Mesothelial cell of epicardium (in vitro differentiated cells): Measurements from ENCODE around the gene FRAS1. TPM values are rescaled to one million over a fixed set of nuclear protein-coding genes. Genes with fewer than 3 reads are reported as not detected.
A peak's percentile ranks its signal among the peaks of the same experiment; 100 is the strongest.

Experiments used
- DNase-seq, 2 experiments: peaks; one replicate each; pipeline ENCODE4 v3.0.0; 2021; ENCODE audit warnings: low spot score in 2 of 2; ENCODE audit not compliant: unreplicated experiment in 2 of 2
- H3K27ac Mint-ChIP-seq: 2 replicates; pipeline ENCODE4 v1.8.0; 2021; ENCODE audit warnings: mixed read lengths
- H3K27me3 Mint-ChIP-seq: 2 replicates; pipeline ENCODE4 v1.8.0; 2021; ENCODE audit warnings: low read depth, mixed read lengths
- H3K36me3 Mint-ChIP-seq: 2 replicates; pipeline ENCODE4 v1.8.0; 2021; ENCODE audit warnings: mixed read lengths
- H3K4me1 Mint-ChIP-seq: 2 replicates; pipeline ENCODE4 v1.8.0; 2021; ENCODE audit warnings: mixed read lengths
- H3K4me3 Mint-ChIP-seq: 2 replicates; pipeline ENCODE4 v1.8.0; 2021; ENCODE audit warnings: mild to moderate bottlenecking, moderate library complexity, mixed read lengths
- H3K9me3 Mint-ChIP-seq: 2 replicates; pipeline ENCODE4 v1.8.0; 2021; ENCODE audit warnings: mixed read lengths
- CTCF ChIP-seq: fragments of 200-600 bp; sonication (generic); IDR thresholded peaks from one replicate; pipeline ENCODE4 v1.5.0; 2021; ENCODE audit warnings: antibody characterized with exemption; ENCODE audit not compliant: unreplicated experiment
- total RNA-seq: library from RNA; stranded (reverse); gene quantifications from 3 replicates; pipeline ENCODE4 v1.2.1, GENCODE V29; 2021

FRAS1 gene
- total RNA-seq, 1 donor from 2014 or later: 51.9 TPM

DNA sequence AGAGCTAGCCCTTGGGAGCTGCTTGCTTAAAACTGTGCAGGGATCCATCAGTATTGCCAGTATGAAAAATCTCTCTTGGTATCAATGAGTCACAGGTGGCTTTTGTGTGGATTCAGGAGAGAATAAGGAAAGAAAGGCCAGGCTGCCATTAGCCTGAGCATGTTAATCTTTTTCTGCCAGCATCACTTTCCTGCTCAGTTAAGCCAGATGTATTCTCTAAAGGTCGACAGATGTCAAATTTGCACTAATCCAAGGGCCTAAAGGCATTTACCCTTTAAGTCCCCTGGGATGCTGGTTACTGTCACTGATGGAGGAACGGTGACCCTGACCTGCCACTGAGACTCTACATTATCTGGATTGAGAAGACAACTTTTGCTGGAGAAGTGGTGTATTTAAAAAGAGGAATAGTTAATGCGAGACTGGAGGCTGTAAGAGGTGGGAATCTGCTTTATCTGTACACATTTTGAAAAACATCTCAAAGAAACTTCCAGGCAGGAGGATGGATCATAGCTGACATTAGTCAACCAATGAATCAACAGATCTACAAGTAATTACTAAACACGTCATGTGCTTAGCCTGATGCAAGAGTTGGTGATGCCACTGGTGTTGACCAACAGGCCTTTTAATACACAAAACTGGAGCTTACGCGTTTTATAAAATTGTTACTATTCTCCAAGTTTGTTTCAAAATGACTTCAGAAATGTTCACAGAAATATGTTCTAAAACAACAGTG lies 253.1 kb downstream of the FRAS1 start:
- DNase-seq: no peak

DNA sequence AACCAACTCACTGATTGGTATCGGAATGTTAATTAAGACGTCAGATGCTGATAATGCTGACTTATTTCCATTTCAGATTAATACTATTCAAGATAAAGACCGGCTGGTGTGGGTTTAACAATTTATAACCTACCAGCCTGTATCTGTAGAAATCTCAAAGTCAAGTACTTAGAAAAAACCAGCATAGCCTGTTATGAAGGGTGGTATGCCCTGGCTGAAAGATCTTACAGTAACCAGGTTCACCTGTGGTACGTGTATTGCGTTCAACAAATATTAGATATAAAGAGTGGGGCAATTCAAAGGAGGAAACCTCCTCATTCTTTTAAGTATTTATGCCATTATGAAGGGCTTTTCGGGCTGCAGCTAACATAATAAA lies 253.6 kb downstream of the FRAS1 start:
- Mint-ChIP-seq H3K27ac (peak overlapping the region; percentile 74), H3K27me3 (no peaks in the 10 kb centered on the region), H3K36me3 (peaks cover 20% of the 10 kb centered on the region), H3K9me3 (peaks cover 2% of the 10 kb centered on the region), H3K4me1 (peaks cover 48% of the 10 kb centered on the region), H3K4me3 (no peak overlapping the region)
- no peak for TF ChIP-seq CTCF
- no peak for DNase-seq

More for the DNA sequence above, 253.1 kb downstream of the FRAS1 start:
- H3K4me3 Mint-ChIP-seq: no peak overlapping the region
- H3K9me3 Mint-ChIP-seq: peaks cover 4% of the 10 kb centered on the region
- no peaks in the 10 kb centered on the region for H3K27me3 Mint-ChIP-seq
- H3K27ac Mint-ChIP-seq: peak overlapping the region; percentile 74
- H3K36me3 Mint-ChIP-seq: peaks cover 19% of the 10 kb centered on the region
- peaks cover 48% of the 10 kb centered on the region for H3K4me1 Mint-ChIP-seq
- TF ChIP-seq CTCF: no peak

DNA sequence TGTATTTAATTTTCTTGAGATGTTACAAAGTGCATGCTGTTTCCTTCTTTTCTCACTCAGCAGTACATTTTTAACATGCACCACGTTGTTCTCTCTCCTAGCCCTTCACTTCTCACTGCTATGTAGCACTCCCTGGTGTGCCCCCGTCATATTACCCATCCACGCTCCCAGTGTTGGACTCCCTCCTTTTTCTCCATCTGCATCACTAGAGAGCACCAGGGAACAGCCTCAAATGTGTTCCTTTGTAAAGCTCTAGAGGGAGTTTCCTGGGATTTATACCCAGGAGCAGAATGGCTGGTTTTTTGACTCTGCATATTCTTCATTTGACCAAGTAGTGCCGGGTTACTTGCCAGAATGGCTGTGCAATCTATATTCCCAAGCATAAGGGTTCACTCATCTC lies 254.2 kb downstream of the FRAS1 start:
- TF ChIP-seq CTCF: no peak
- no peaks in the 10 kb centered on the region for H3K9me3 Mint-ChIP-seq
- peaks cover 21% of the 10 kb centered on the region for H3K36me3 Mint-ChIP-seq
- H3K4me1 Mint-ChIP-seq: peaks cover 48% of the 10 kb centered on the region
- H3K27me3 Mint-ChIP-seq: no peaks in the 10 kb centered on the region
- no peak for DNase-seq
- peak overlapping the region; percentile 74 for H3K27ac Mint-ChIP-seq
- H3K4me3 Mint-ChIP-seq: no peak overlapping the region

GRCh38 chr4:78312989-78313753 lies 256.0 kb downstream of the FRAS1 start:
- DNase-seq: no peak
- H3K4me3 Mint-ChIP-seq: no peak overlapping the region
- no peak overlapping the region for H3K27ac Mint-ChIP-seq
- no peaks in the 10 kb centered on the region for H3K27me3 Mint-ChIP-seq
- H3K9me3 Mint-ChIP-seq: no peaks in the 10 kb centered on the region
- no peak for TF ChIP-seq CTCF
- peaks cover 48% of the 10 kb centered on the region for H3K4me1 Mint-ChIP-seq
- peaks cover 21% of the 10 kb centered on the region for H3K36me3 Mint-ChIP-seq

DNA sequence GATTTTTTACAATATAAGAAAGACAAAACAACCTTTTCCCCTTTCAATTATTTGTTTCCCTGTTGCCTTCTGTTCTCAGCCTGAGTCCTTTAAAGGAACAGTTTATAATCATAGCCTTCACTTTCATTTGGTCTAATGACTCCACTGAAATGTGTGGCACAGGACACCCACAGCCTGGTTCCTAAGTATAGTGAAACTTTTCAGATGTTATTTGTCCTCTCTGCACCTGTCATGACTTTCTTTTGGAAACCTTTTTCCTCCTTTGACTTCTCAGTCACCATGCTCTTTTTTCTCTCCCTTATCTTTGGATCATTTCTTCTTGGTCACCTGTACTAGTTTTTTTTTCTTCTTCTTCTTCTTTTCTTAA lies 256.6 kb downstream of the FRAS1 start:
- Mint-ChIP-seq H3K4me3 (no peak overlapping the region), H3K36me3 (peaks cover 18% of the 10 kb centered on the region), H3K27ac (no peak overlapping the region), H3K9me3 (no peaks in the 10 kb centered on the region), H3K4me1 (peaks cover 47% of the 10 kb centered on the region), H3K27me3 (no peaks in the 10 kb centered on the region)
- no peak for DNase-seq
- TF ChIP-seq CTCF: no peak
